Mucosa of descending colon (tissue), 3 donors: Measurements from ENCODE around the gene VSTM5. TPM values are rescaled to one million over a fixed set of nuclear protein-coding genes. Genes with fewer than 3 reads are reported as not detected.
"Not testable (repeated sequence)": the region's sequence is repeated elsewhere in the genome, so short reads cannot be mapped to it uniquely, and the experiment has no call there.

ENCODE experiments used
- ATAC-seq: fragments of 200-7000 bp; cut with Tn5 transposase; one replicate; pipeline ENCODE4 v1.9.1; 2020; ENCODE audit warnings: mild to moderate bottlenecking, moderate library complexity
- DNase-seq, 3 donors: peaks; one replicate each; pipeline ENCODE4 v3.0.0-alpha.2; 2020
- H3K36me3 ChIP-seq: fragments of 200-600 bp; one replicate; pipeline ENCODE4 v1.8.0; 2021; ENCODE audit warnings: low read depth, mild to moderate bottlenecking
- H3K4me1 ChIP-seq: fragments of 200-600 bp; one replicate; pipeline ENCODE4 v1.8.0; 2021; ENCODE audit warnings: low read depth, mild to moderate bottlenecking
- H3K4me3 ChIP-seq: fragments of 200-600 bp; one replicate; pipeline ENCODE4 v1.8.0; 2021; ENCODE audit warnings: mild to moderate bottlenecking
- H3K9me3 ChIP-seq: fragments of 200-600 bp; one replicate; pipeline ENCODE4 v1.8.0; 2021; ENCODE audit warnings: mild to moderate bottlenecking
- CTCF ChIP-seq: fragments of 200-600 bp; IDR thresholded peaks from one replicate; pipeline ENCODE4 v1.8.0; 2022; ENCODE audit warnings: antibody characterized with exemption, mild to moderate bottlenecking
- intact Hi-C, 2 donors: fragments of 100-400 bp; cut with DNase I in 1 of 2; cut with micrococcal nuclease in 1 of 2; formaldehyde crosslinking; loops; one replicate each; pipeline versions ENCODE4 v1.11.0 to v1.11.1; 2022; cut with DNase I, micrococcal nuclease
- total RNA-seq, 3 donors: library from RNA; stranded (reverse); fragmentation: NEBNext Ultra II Directional in 2 of 3; extraction: Animal tissue kit (Norgen Biotek cat#: 25700) in 2 of 3; gene quantifications; one replicate each; pipeline versions ENCODE4 v1.2.1 to v1.2.4, GENCODE V29; 2021 to 2023
- donor health status: DM: no; HTN: no; CAD: no; lungs with moderate emphysema.
- donor health status: DM: no; HTN: no; CAD: no.
- donor health status: DM: no; HTN: yes; CAD: no.

VSTM5 gene
- total RNA-seq, 3 donors from 2014 or later, result 1.8 to 3.4 (median 2.4) TPM

DNA sequence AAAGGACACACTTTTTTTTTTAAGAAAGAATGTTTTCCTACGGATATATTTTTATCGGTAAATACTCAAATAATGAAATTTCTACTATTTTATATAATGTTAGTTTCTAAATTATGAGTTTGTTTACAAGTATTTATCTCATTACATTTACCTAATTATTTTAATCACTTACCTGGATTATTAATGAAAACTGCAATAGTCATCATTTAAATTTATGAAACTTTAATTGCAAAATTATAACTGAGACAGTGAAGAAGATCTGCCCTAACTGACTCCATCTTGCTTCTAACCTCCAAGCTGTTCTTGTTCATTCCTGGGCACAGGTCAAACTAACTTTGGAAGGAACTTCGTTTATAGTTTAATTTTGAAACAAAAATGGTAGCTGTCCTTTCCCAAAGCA is 25.2 kb upstream of the VSTM5 start:
- intact Hi-C loops, result no loop called here
- Histone ChIP-seq H3K4me1 (no peaks in the 10 kb centered on the region), H3K9me3 (no peaks in the 10 kb centered on the region), H3K4me3 (no peak overlapping the region), H3K36me3 (no peaks in the 10 kb centered on the region)
- DNase-seq (no peak), ATAC-seq (no peak)
- TF ChIP-seq CTCF, result no peak

- no peak for TF ChIP-seq CTCF
- ATAC-seq (no peak), DNase-seq (no peak)
- Histone ChIP-seq H3K36me3 (no peaks in the 10 kb centered on the region), H3K9me3 (no peaks in the 10 kb centered on the region), H3K4me3 (no peak overlapping the region), H3K4me1 (no peaks in the 10 kb centered on the region)
- intact Hi-C loops, result no loop called here
Measured at GRCh38 chr11:93871526-93871925, 21.1 kb upstream of the VSTM5 start.

- Histone ChIP-seq H3K9me3 (no peaks in the 10 kb centered on the region), H3K4me3 (no peak overlapping the region), H3K36me3 (no peaks in the 10 kb centered on the region), H3K4me1 (no peaks in the 10 kb centered on the region)
- intact Hi-C loops, result no loop called here
- no peak for TF ChIP-seq CTCF
- ATAC-seq (no peak), DNase-seq (no peak)
Measured at GRCh38 chr11:93870616-93871015, 20.2 kb upstream of the VSTM5 start.

GRCh38 chr11:93869830-93870229 is 19.4 kb upstream of the VSTM5 start:
- Histone ChIP-seq H3K36me3 (no peaks in the 10 kb centered on the region), H3K4me1 (no peaks in the 10 kb centered on the region), H3K4me3 (no peak overlapping the region), H3K9me3 (no peaks in the 10 kb centered on the region)
- DNase-seq (no peak), ATAC-seq (no peak)
- intact Hi-C loops, result no loop called here
- TF ChIP-seq CTCF, result no peak

GRCh38 chr11:93868404-93868803 is 18.0 kb upstream of the VSTM5 start:
- intact Hi-C loops, H3K9me3 ChIP-seq, H3K4me1 ChIP-seq, H3K4me3 ChIP-seq, H3K36me3 ChIP-seq, ATAC-seq, DNase-seq: not testable (repeated sequence)

- intact Hi-C loops, result no loop called here
- TF ChIP-seq CTCF, result no peak
- no peak for DNase-seq
- Histone ChIP-seq H3K4me1 (no peaks in the 10 kb centered on the region), H3K4me3 (no peak overlapping the region), H3K36me3 (no peaks in the 10 kb centered on the region), H3K9me3 (no peaks in the 10 kb centered on the region)
- no peak for ATAC-seq
Measured at GRCh38 chr11:93861808-93862207, 11.4 kb upstream of the VSTM5 start.
